PFSK-1 (cell line): Measurements from ENCODE around the gene DSN1.

ENCODE experiments used
- FOXP2 ChIP-seq: optimal IDR thresholded peaks from 2 replicates; pipeline ENCODE3; 2011; ENCODE audit warnings: borderline replicate concordance, control low read depth, inconsistent platforms; ENCODE audit not compliant: insufficient read depth; ENCODE audit errors: extremely low read length, extremely low read depth
- POLR2AphosphoS5 ChIP-seq: IDR thresholded peaks from 2 replicates; pipeline ENCODE4 v1.6.1; 2012; ENCODE audit warnings: low read depth, mild to moderate bottlenecking, control low read depth, low read length, moderate library complexity
- SIN3A ChIP-seq: IDR thresholded peaks from 2 replicates; pipeline ENCODE4 v1.6.1; 2012; ENCODE audit warnings: mild to moderate bottlenecking, low read length, moderate library complexity, borderline replicate concordance; ENCODE audit not compliant: insufficient read depth
- TAF1 ChIP-seq: IDR thresholded peaks from 2 replicates; pipeline ENCODE4 v1.6.1; 2012; ENCODE audit warnings: low read length, control low read depth, borderline replicate concordance; ENCODE audit not compliant: insufficient read depth
- TF ChIP-seq, protein P1 (sequence below), 2 experiments: IDR thresholded peaks; 2 replicates each; pipeline versions ENCODE4 v1.6.1 to v1.8.0; 2011 to 2012; ENCODE audit warnings: low read depth in 2 of 2, low read length in 2 of 2, control low read depth in 1 of 2, inconsistent platforms in 1 of 2, mild to moderate bottlenecking in 1 of 2, moderate library complexity in 1 of 2; ENCODE audit not compliant: insufficient read depth in 1 of 2

DSN1 gene

GRCh38 chr20:36773107-36773596 is 411 bp downstream of the DSN1 start:
- TF ChIP-seq TAF1 = no peak
- no peak for TF ChIP-seq SIN3A

DNA sequence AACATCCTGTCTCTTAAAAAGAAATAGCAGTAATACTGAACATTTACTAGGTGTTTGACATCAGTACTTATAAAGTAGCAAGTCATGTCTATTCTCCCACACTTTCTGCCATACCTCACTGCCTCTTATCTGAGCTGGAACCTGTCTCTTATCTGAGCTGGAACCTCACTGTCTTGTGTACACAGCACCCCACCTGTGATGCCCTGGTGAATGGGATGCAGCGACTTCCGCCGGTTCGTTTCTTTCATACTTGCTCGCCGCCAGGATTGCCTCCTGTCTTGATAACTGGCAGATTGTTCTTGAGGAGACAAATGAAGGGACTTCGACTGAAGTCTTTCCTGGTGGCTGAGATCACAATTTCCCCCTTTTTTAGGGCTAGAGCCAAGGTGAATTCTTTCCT is 2.9 kb downstream of the DSN1 start:
- TF ChIP-seq SIN3A = no peak
- TF ChIP-seq, protein P1, sequence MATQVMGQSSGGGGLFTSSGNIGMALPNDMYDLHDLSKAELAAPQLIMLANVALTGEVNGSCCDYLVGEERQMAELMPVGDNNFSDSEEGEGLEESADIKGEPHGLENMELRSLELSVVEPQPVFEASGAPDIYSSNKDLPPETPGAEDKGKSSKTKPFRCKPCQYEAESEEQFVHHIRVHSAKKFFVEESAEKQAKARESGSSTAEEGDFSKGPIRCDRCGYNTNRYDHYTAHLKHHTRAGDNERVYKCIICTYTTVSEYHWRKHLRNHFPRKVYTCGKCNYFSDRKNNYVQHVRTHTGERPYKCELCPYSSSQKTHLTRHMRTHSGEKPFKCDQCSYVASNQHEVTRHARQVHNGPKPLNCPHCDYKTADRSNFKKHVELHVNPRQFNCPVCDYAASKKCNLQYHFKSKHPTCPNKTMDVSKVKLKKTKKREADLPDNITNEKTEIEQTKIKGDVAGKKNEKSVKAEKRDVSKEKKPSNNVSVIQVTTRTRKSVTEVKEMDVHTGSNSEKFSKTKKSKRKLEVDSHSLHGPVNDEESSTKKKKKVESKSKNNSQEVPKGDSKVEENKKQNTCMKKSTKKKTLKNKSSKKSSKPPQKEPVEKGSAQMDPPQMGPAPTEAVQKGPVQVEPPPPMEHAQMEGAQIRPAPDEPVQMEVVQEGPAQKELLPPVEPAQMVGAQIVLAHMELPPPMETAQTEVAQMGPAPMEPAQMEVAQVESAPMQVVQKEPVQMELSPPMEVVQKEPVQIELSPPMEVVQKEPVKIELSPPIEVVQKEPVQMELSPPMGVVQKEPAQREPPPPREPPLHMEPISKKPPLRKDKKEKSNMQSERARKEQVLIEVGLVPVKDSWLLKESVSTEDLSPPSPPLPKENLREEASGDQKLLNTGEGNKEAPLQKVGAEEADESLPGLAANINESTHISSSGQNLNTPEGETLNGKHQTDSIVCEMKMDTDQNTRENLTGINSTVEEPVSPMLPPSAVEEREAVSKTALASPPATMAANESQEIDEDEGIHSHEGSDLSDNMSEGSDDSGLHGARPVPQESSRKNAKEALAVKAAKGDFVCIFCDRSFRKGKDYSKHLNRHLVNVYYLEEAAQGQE (IDR thresholded peaks at IDR 0.05; ENCODE audit: insufficient read depth in 1 of 2, low read depth in 2 of 2, low read length in 2 of 2) = no peak
- TF ChIP-seq TAF1 = no peak
- TF ChIP-seq FOXP2 = no peak
- no peak for TF ChIP-seq POLR2AphosphoS5

- no peak for TF ChIP-seq SIN3A
- TF ChIP-seq POLR2AphosphoS5 = no peak
- TF ChIP-seq, protein P1 (IDR thresholded peaks at IDR 0.05; ENCODE audit: insufficient read depth in 1 of 2, low read depth in 2 of 2, low read length in 2 of 2) = no peak
- no peak for TF ChIP-seq FOXP2
- no peak for TF ChIP-seq TAF1
These were observed 4.7 kb downstream of the DSN1 start for GRCh38 chr20:36768768-36769430.

GRCh38 chr20:36761125-36761524 is 12.4 kb downstream of the DSN1 start:
- TF ChIP-seq FOXP2 = no peak
- TF ChIP-seq, protein P1 (IDR thresholded peaks at IDR 0.05; ENCODE audit: insufficient read depth in 1 of 2, low read depth in 2 of 2, low read length in 2 of 2) = no peak
- no peak for TF ChIP-seq SIN3A
- TF ChIP-seq POLR2AphosphoS5 = no peak
- no peak for TF ChIP-seq TAF1

DNA sequence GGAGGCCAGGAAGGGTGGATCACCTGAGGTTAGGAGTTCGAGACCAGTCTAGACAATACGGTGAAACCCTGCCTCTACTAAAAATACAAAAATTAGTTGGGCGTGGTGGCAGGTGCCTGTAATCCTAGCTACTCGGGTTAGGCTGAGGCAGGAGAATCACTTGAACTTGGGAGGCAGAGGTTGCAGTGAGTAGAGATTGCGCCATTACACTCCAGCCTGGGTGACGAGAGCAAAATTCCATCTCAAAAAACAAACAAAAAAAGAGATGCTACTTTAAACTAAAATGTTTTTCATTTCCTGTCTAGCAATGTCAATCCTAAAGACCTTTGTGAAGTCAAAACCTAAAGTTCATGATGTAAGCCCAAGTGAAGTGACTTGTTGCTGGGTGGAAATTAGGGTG is 12.9 kb downstream of the DSN1 start:
- TF ChIP-seq SIN3A (no peak), POLR2AphosphoS5 (no peak), TAF1 (no peak), FOXP2 (no peak)
- TF ChIP-seq, protein P1 (IDR thresholded peaks at IDR 0.05; ENCODE audit: insufficient read depth in 1 of 2, low read depth in 2 of 2, low read length in 2 of 2) = no peak
